ENCODE data around the gene UNC50.

The UNC50 gene, protein sequence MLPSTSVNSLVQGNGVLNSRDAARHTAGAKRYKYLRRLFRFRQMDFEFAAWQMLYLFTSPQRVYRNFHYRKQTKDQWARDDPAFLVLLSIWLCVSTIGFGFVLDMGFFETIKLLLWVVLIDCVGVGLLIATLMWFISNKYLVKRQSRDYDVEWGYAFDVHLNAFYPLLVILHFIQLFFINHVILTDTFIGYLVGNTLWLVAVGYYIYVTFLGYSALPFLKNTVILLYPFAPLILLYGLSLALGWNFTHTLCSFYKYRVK

DNA sequence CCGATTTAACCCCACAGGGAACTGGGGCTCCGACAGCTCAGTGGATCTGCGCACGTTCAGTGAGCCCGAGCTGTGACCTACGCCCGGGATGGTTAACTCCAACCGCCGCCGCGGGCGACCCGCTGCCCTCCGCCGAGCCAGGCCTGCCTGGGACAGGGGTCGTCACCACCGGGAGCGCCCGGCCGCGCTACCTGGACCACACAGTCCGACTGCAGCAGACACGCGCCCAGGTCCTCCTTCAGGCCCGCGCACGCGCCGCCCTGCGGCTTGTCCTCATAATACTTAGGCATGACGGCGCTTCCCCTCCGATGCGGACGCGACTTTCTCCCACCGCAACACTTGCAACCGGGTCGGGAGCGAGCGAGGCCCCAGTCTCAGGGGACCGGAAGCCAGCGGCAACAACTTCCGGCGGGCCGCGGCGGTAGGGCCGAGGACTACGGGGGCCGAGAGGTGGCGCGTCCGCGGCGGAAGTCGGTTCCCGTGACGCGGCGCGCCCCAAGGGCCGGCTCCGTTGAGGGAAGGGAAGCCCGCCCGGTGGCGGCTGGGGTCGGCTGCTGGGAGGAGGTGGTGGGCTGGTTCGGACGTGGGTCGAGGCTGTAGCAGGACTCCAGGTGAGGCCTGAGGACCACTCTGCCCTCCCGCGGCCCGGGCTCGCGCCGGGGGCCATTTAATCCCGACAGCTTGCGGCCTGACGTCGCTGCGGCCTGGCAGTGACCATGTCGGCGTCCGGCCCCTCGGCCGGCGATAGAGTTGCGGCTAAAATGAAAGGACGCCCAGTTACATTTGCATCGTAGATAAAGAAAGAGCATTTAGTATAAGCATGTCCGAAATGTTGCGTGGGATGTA, at the start of gene UNC50, which contains the start of gene COA5:
TSS of gene UNC50 (plus strand) at position 474 of the 846 bp plus-strand sequence. CDS start 1,171 bp downstream, outside the sequence.
TSS of gene COA5 (minus strand) at position 397 of the 846 bp plus-strand sequence. CDS start at position 290, 107 bp downstream.
- Histone ChIP-seq H3K9ac (ENCODE audit: low read depth, low read length) (peak within 1 kb of the TSS; percentile 99), H3K9me3 (ENCODE audit: control insufficient read depth, insufficient read depth, low read length) (no peaks in the 10 kb centered on the region), H3K36me3 (ENCODE audit: insufficient read depth, low read length) (no peaks in the 10 kb centered on the region), H3K4me1 (ENCODE audit: insufficient read depth, low read length) (peaks cover 16% of the 10 kb centered on the region)

DNA sequence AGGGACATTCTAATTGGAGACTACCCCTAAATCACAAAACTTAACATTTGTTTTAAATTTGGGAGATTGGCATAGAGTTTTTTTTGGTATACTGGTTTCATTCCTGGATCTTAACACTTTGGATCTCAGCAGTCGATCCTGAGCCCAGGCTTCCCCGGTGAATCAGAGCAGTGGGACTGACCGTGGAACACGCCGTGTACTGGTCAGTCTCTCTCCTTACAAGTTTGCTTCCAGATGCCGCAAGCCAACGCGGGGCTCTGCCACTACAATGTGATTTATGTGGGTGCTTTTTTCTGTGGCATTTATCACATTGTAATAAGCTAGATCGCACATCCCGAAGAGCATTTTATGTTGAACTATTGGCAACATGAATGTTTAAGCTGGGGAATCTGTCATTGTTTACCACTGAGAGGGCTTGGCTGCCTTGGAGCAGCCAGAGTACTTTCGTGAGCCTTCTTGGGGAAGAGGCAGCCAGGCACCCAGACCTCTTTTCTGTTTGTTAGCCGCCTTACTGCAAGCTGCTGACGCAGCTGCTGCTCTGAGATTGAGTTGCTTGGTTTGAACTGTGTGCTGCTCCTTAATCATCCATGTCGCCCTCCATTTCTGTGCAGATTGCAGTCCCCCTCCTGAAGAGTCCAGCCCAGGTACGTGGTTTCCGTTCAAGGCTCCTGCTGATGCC, 49.4 kb upstream of the UNC50 start:
- no peaks in the 10 kb centered on the region for H3K36me3 ChIP-seq (ENCODE audit: insufficient read depth, low read length)
- H3K9ac ChIP-seq (ENCODE audit: low read depth, low read length): no peak overlapping the region
- H3K4me1 ChIP-seq (ENCODE audit: insufficient read depth, low read length): no peaks in the 10 kb centered on the region
- no peaks in the 10 kb centered on the region for H3K9me3 ChIP-seq (ENCODE audit: control insufficient read depth, insufficient read depth, low read length)

DNA sequence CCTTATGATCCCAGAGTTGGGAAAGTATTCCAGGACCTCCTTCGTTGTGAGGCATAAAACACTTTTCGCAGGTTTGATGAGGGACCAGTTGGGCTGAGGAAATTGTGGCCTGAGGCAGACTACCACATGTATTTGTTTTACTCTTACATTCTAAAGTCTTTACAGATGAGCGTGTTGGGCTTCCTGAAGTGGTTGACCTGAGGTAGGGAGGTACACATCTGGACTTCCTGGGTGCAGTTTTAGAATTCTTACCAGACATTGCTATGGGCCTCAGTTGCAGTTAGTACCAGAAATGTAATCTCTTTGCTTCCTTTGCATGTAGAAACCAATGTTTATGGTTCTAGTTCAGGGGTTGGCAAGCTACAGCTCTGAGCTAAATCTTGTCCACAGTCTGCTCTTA, 48.8 kb upstream of the UNC50 start:
- Histone ChIP-seq H3K4me1 (ENCODE audit: insufficient read depth, low read length) (no peaks in the 10 kb centered on the region), H3K36me3 (ENCODE audit: insufficient read depth, low read length) (no peaks in the 10 kb centered on the region), H3K9ac (ENCODE audit: low read depth, low read length) (no peak overlapping the region), H3K9me3 (ENCODE audit: control insufficient read depth, insufficient read depth, low read length) (no peaks in the 10 kb centered on the region)

DNA sequence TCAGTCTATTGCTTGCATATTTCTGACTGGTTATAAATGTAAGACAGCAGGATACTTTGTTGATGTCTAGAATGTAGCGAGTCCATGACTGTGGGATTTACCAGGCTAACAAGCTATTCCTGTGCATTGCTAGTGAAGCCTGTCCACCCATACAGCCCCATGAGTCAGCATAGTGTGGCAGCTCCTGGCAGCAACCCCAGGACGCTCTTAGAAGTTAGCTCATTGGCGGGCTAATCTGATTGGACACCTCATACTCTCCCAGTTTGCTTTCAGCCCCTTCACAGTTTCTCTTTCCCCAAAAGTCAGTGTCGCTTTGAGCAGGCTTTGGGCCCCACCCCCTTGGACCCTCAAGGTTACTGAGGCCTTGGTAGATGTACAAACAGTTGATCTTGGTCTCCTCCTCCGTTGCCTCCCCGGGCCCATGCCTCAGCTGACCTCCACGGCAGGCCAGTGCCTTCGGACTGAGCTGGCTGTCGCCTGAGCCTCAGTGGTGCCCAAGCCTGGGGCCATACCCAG, 48.1 kb upstream of the UNC50 start:
- Histone ChIP-seq H3K9me3 (ENCODE audit: control insufficient read depth, insufficient read depth, low read length) (no peaks in the 10 kb centered on the region), H3K4me1 (ENCODE audit: insufficient read depth, low read length) (no peaks in the 10 kb centered on the region), H3K36me3 (ENCODE audit: insufficient read depth, low read length) (0 out of 2 replicates have a peak, but pooled peaks cover 3% of the 10 kb centered on the region), H3K9ac (ENCODE audit: low read depth, low read length) (no peak overlapping the region)

DNA sequence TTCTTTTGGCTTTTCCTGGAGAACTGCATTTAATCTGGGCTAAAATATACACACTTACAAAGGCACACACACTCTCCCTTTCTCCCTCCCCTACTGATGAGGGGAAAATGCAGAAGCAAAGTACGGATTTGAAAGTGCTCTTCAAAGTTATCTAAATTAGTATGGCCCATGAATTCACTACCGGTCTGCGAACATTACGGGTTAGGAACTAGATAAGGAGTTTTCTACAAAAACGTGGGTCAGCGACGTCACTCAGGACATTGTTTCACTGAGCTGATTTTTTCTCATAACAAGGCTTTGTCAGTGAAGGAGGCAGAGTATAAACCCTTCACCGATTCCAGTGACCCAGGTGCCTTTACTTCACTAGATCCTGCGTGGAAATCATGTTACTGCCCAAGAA, 47.4 kb upstream of the UNC50 start:
- Histone ChIP-seq H3K36me3 (ENCODE audit: insufficient read depth, low read length) (0 out of 2 replicates have a peak, but pooled peaks cover 3% of the 10 kb centered on the region), H3K9ac (ENCODE audit: low read depth, low read length) (no peak overlapping the region), H3K9me3 (ENCODE audit: control insufficient read depth, insufficient read depth, low read length) (no peaks in the 10 kb centered on the region), H3K4me1 (ENCODE audit: insufficient read depth, low read length) (no peaks in the 10 kb centered on the region)

DNA sequence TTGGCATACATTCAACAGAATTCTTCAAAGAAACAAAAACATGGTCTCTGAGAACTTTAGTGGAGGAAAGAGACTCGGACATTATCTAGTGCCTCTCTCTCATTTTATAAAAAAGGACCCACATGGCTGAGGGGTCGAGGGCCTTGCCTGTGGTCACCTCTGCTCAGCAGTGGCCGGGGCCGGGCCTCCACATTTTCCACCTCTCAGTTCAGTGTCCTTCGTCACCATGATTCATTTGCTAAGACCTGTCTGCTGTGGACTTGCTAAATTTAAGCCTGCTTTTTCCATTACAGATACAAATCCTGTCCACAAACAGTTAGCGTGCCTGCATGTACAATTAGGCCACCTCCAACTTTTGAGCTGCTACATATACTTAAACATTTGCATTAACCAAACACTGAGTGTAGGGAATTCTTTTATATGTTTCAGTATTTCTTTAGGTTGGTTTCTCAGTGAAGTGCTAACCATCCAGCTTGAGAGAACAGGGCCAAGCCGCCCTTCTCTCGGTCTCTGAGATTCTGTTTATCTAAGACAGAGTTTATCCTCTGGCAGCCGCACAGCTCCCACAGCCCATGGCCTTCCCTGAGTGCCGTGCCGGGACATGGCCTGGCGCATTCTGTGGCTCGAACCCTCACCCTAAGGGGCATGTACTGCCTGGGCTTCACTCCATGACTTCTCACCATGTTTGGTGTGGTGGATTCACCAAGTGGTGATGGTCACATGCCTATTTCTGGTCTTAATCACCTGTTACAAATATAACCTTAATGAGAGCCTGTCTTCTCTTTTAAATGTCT, 46.3 kb upstream of the UNC50 start:
- Histone ChIP-seq H3K9me3 (ENCODE audit: control insufficient read depth, insufficient read depth, low read length) (no peaks in the 10 kb centered on the region), H3K36me3 (ENCODE audit: insufficient read depth, low read length) (0 out of 2 replicates have a peak, but pooled peaks cover 3% of the 10 kb centered on the region), H3K4me1 (ENCODE audit: insufficient read depth, low read length) (no peaks in the 10 kb centered on the region), H3K9ac (ENCODE audit: low read depth, low read length) (no peak overlapping the region)

DNA sequence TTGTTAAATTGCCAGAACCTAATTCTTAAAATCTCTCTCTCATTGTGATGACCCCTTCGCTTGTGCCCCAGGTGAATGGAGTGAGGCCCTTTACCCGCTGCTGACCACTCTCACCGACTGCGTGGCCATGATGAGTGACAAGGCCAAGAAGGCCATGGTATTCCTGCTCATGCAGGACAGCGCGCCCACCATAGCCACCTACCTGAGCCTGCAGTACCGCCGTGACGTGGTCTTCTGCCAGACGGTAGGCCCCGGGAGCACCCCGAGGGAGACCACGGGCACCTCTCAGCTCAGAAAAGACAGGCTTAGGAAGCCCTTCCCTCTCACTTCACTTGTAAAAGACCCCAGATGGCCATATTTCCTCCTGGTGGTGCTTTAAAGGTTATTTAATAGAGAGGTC, 45.0 kb upstream of the UNC50 start:
- H3K9ac ChIP-seq (ENCODE audit: low read depth, low read length): no peak overlapping the region

DNA sequence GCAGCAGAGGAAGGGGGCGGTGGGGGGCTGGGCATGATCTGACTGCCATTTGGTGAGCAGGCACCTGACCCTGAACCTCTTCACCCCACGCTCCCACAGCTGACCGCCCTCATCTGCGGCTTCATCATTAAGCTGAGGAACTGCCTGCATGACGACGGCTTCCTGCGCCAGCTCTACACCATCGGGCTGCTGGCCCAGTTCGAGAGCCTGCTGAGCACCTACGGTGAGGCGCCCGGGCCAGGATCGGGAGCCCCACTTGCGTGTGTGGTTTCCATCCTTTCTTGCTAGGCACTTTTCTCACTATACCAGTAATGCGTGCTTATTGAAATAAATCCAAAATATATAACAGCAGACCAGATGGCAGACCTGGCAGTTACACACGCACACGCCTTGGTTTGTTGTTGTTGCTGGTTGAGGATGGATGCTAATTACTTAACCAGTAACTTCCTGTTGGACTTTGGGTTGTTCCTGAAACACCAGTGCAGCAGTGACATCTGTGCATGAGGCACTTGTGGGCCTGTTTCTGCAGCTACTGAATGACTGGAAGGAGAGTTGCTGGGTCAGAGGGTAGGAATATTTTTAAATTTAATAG, 43.8 kb upstream of the UNC50 start:
- H3K9me3 ChIP-seq (ENCODE audit: control insufficient read depth, insufficient read depth, low read length): no peaks in the 10 kb centered on the region
- no peaks in the 10 kb centered on the region for H3K4me1 ChIP-seq (ENCODE audit: insufficient read depth, low read length)
- H3K9ac ChIP-seq (ENCODE audit: low read depth, low read length): no peak overlapping the region

More for the DNA sequence above, 45.0 kb upstream of the UNC50 start:
- Histone ChIP-seq H3K9me3 (ENCODE audit: control insufficient read depth, insufficient read depth, low read length) (no peaks in the 10 kb centered on the region), H3K4me1 (ENCODE audit: insufficient read depth, low read length) (no peaks in the 10 kb centered on the region), H3K36me3 (ENCODE audit: insufficient read depth, low read length) (0 out of 2 replicates have a peak, but pooled peaks cover 3% of the 10 kb centered on the region)

DNA sequence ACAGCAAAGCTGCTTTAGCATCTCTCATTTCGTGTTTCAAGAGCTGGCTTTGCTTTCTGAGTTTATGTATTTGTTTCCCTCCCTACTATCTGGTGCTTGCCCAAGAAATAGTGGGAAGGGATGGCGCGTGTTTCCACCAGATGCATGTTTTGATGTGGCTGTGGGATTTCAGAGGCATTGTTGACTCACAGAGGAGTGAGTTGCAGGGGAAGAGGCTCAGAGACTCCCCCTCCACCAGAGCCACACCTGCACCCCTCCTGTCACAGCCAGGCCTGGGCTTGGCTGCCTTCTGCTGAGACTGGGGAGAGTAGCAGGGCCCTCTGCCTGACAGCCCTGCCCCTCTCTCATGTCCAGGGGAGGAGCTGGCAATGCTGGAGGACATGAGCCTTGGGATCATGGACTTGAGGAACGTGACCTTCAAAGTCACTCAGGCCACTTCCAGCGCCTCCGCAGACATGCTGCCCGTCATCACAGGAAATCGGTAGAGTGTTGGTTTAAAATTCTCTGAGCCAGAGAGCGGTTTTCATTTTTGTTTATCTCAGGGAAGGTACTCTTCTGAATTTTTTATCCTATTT, 43.0 kb upstream of the UNC50 start:
- Histone ChIP-seq H3K9ac (ENCODE audit: low read depth, low read length) (no peak overlapping the region), H3K36me3 (ENCODE audit: insufficient read depth, low read length) (peaks cover 3% of the 10 kb centered on the region; the same call in 1 of the 2 replicates), H3K4me1 (ENCODE audit: insufficient read depth, low read length) (no peaks in the 10 kb centered on the region)

More for the DNA sequence above, 43.8 kb upstream of the UNC50 start:
- peaks cover 3% of the 10 kb centered on the region; the same call in 1 of the 2 replicates for H3K36me3 ChIP-seq (ENCODE audit: insufficient read depth, low read length)

DNA sequence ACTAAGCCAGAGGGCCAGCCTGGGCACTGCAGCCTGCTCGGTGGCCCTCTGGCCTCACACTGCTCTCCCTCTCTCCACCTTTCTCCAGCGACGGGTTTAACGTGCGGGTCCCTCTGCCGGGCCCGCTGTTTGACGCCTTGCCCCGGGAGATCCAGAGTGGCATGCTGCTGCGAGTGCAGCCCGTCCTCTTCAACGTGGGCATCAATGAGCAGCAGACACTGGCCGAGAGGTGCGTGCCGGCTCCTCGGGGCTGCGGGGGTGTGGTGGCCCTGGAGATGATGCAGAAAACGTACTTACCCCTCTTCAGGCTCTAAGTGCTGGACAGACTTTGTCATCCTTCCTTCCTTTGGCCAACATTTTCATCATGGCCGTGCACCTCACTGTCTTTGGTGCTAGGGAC, 42.4 kb upstream of the UNC50 start:
- H3K9ac ChIP-seq (ENCODE audit: low read depth, low read length): no peak overlapping the region
- H3K36me3 ChIP-seq (ENCODE audit: insufficient read depth, low read length): peaks cover 3% of the 10 kb centered on the region; the same call in 1 of the 2 replicates
- no peaks in the 10 kb centered on the region for H3K4me1 ChIP-seq (ENCODE audit: insufficient read depth, low read length)
- no peaks in the 10 kb centered on the region for H3K9me3 ChIP-seq (ENCODE audit: control insufficient read depth, insufficient read depth, low read length)

More for the DNA sequence above, 43.0 kb upstream of the UNC50 start:
- no peaks in the 10 kb centered on the region for H3K9me3 ChIP-seq (ENCODE audit: control insufficient read depth, insufficient read depth, low read length)

DNA sequence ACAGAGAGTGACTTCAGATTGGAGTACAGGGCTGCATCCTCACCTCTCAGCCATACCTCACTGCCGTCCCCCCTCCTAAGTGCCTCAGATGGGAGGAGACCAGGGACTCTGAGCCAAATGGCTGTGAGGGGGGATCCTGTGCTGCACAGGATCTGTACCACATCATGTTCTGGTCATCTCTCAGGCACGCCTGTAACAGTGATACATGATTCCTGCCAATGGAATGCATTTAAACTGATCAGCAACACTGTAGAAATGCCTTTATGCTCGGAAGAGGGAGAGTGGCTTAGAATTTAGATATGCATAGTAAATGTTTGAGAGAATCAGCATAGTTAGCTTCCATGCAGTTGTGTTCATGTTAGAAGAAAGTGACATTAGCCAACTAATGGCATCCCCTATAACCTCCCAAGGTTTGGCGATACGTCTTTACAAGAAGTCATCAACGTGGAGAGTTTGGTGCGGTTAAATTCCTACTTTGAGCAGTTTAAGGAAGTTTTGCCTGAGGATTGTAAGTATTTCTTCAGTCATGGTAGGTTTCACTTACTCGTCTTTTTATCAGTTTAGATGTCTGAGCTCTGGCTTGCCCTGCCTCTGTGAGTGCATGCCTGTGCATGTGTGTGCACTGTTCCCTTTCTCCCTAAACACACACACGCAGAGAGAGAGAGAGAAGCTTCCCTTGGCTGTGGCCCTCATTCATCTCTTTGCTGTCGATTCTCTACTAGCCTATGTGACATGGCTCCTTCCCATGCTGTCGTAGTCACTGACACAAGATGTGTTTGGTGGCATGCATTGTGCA, 40.0 kb upstream of the UNC50 start:
- Histone ChIP-seq H3K9me3 (ENCODE audit: control insufficient read depth, insufficient read depth, low read length) (no peaks in the 10 kb centered on the region), H3K9ac (ENCODE audit: low read depth, low read length) (no peak overlapping the region), H3K36me3 (ENCODE audit: insufficient read depth, low read length) (peaks cover 3% of the 10 kb centered on the region; the same call in 1 of the 2 replicates), H3K4me1 (ENCODE audit: insufficient read depth, low read length) (no peaks in the 10 kb centered on the region)

DNA sequence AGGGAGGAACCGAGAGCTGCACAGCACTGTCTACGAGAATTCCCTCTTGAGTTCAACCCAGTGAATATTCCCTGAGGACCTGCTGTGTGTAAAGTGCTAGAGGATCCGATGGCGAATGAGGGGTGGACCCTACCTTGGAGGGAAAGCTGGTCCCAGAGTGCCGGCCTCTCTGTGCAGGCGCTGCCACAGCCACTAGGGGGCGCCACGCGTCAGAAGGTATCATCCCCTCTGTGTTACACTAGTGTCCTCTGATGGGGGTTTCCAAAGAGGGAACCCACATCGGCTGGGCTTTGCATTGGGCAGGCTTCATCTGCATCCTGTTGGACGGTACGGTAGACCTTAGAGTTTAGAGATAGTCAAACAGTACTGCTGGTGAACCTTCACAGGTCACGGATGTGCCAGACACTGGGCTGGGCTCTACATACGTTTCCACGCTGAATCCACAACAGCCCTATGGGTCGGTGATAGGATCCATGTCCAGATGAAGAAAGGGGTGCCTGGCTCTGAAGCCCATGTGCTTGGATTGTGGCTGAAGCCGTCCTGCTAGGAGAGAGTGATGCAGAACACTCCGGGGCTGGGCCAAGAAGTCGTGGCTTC, 39.1 kb upstream of the UNC50 start:
- H3K36me3 ChIP-seq (ENCODE audit: insufficient read depth, low read length): peaks cover 3% of the 10 kb centered on the region; the same call in 1 of the 2 replicates
- no peaks in the 10 kb centered on the region for H3K9me3 ChIP-seq (ENCODE audit: control insufficient read depth, insufficient read depth, low read length)
- no peak overlapping the region for H3K9ac ChIP-seq (ENCODE audit: low read depth, low read length)
- H3K4me1 ChIP-seq (ENCODE audit: insufficient read depth, low read length): no peaks in the 10 kb centered on the region

Measured in ES-I3 (cell line).